Trophoblast cell (in vitro differentiated cells and primary cell): ENCODE measurements around the gene CALB2.
A peak's percentile ranks its signal among the peaks of the same experiment; 100 is the strongest.

Experiments used
- DNase-seq, 2 donors: peaks; one replicate each; pipeline ENCODE4 v3.0.0-alpha.2; 2016
- H2AFZ ChIP-seq: 2 replicates; pipeline ENCODE4 v1.6.1; 2013; ENCODE audit warnings: low read length, moderate library complexity, mild to moderate bottlenecking; ENCODE audit not compliant: insufficient read depth, poor library complexity
- H2AK5ac ChIP-seq: 2 replicates; pipeline ENCODE4 v1.6.1; 2013; ENCODE audit warnings: mild to moderate bottlenecking, low read length
- H2BK120ac ChIP-seq: 2 replicates; pipeline ENCODE4 v1.6.1; 2013; ENCODE audit warnings: low read length, mild to moderate bottlenecking, moderate library complexity; ENCODE audit not compliant: insufficient read depth, poor library complexity
- H2BK12ac ChIP-seq: 2 replicates; pipeline ENCODE4 v1.6.1; 2013; ENCODE audit warnings: mild to moderate bottlenecking, low read length, moderate library complexity
- H2BK5ac ChIP-seq: 2 replicates; pipeline ENCODE4 v1.6.1; 2013; ENCODE audit warnings: low read length, low read depth, moderate library complexity, mild to moderate bottlenecking; ENCODE audit not compliant: poor library complexity
- H3K14ac ChIP-seq: 2 replicates; pipeline ENCODE4 v1.6.1; 2013; ENCODE audit warnings: mild to moderate bottlenecking, low read length
- H3K18ac ChIP-seq: 2 replicates; pipeline ENCODE4 v1.6.1; 2013; ENCODE audit warnings: mild to moderate bottlenecking, low read length
- H3K23ac ChIP-seq: 2 replicates; pipeline ENCODE4 v1.6.1; 2013; ENCODE audit warnings: low read length
- H3K27ac ChIP-seq: 2 replicates; pipeline ENCODE4 v1.5.1; 2013; ENCODE audit warnings: low read depth, mild to moderate bottlenecking, inconsistent platforms, low read length, moderate library complexity
- H3K27me3 ChIP-seq: 2 replicates; pipeline ENCODE4 v1.6.1; 2013; ENCODE audit warnings: inconsistent platforms, mild to moderate bottlenecking, low read length, moderate library complexity; ENCODE audit not compliant: insufficient read depth
- H3K36me3 ChIP-seq, 2 experiments: 1 replicate in 1 of 2; 2 replicates in 1 of 2; pipeline ENCODE4 v1.6.1; 2013; ENCODE audit warnings: low read length in 2 of 2, mild to moderate bottlenecking in 2 of 2, moderate library complexity in 1 of 2; ENCODE audit not compliant: insufficient read depth in 2 of 2, control insufficient read depth in 1 of 2
- H3K4ac ChIP-seq: 2 replicates; pipeline ENCODE4 v1.6.1; 2013; ENCODE audit warnings: low read depth, mild to moderate bottlenecking, low read length, moderate library complexity
- H3K4me1 ChIP-seq, 2 experiments: 1 replicate in 1 of 2; 2 replicates in 1 of 2; pipeline ENCODE4 v1.6.1; 2013; ENCODE audit warnings: low read length in 2 of 2, mild to moderate bottlenecking in 2 of 2, moderate library complexity in 1 of 2; ENCODE audit not compliant: insufficient read depth in 2 of 2, control insufficient read depth in 1 of 2
- H3K4me2 ChIP-seq: 2 replicates; pipeline ENCODE4 v1.6.1; 2013; ENCODE audit warnings: inconsistent platforms, mild to moderate bottlenecking, low read length, moderate library complexity
- H3K4me3 ChIP-seq: 2 replicates; pipeline ENCODE4 v1.5.1; 2013; ENCODE audit warnings: mild to moderate bottlenecking, low read depth, low read length, inconsistent platforms
- H3K79me1 ChIP-seq: one replicate; pipeline ENCODE4 v1.6.1; 2013; ENCODE audit warnings: low read length
- H3K79me2 ChIP-seq: 2 replicates; pipeline ENCODE4 v1.6.1; 2013; ENCODE audit warnings: low read length, mild to moderate bottlenecking; ENCODE audit not compliant: control insufficient read depth, insufficient read depth, poor library complexity
- H3K9ac ChIP-seq: 2 replicates; pipeline ENCODE4 v1.6.1; 2013; ENCODE audit warnings: mild to moderate bottlenecking, low read length
- H3K9me3 ChIP-seq: 2 replicates; pipeline ENCODE4 v1.6.1; 2013; ENCODE audit warnings: low read depth, mild to moderate bottlenecking, control low read depth, inconsistent platforms, low read length; ENCODE audit not compliant: insufficient read depth
- H4K12ac ChIP-seq: 2 replicates; pipeline ENCODE4 v1.6.1; 2013; ENCODE audit warnings: low read depth, mild to moderate bottlenecking, low read length, moderate library complexity
- H4K8ac ChIP-seq: 2 replicates; pipeline ENCODE4 v1.6.1; 2013; ENCODE audit warnings: low read depth, mild to moderate bottlenecking, low read length, moderate library complexity
- H4K91ac ChIP-seq: one replicate; pipeline ENCODE4 v1.6.1; 2013; ENCODE audit warnings: low read depth, mild to moderate bottlenecking, low read length, moderate library complexity
- WGBS: extraction: QIAGEN DNeasy Blood & Tissue Kit; methylation state at CpG from one replicate; pipeline ENCODE4 v1.1.7; 2013; ENCODE audit warnings: missing lambda C conversion rate; ENCODE audit not compliant: insufficient read length, insufficient coverage; ENCODE audit errors: extremely low coverage; 5-methylcytosine and 5-hydroxymethylcytosine counted together

Gene CALB2

GRCh38 chr16:71341881-71342280 lies 16.6 kb upstream of the CALB2 start:
- WGBS: no CpG with 5 or more reads among the region's 5 CpGs
- no peak overlapping the region for H4K91ac ChIP-seq
- no peak overlapping the region for H2BK5ac ChIP-seq
- H2BK120ac ChIP-seq: no peak overlapping the region
- H4K8ac ChIP-seq: no peak overlapping the region
- H3K9me3 ChIP-seq: peaks cover 4% of the 10 kb centered on the region
- no peak overlapping the region for H3K18ac ChIP-seq
- H3K27ac ChIP-seq: no peak overlapping the region
- H3K4ac ChIP-seq: no peak overlapping the region
- H4K12ac ChIP-seq: no peak overlapping the region
- no peak overlapping the region for H3K23ac ChIP-seq
- no peak for DNase-seq
- no peak overlapping the region for H3K14ac ChIP-seq
- H2BK12ac ChIP-seq: no peak overlapping the region
- H3K4me3 ChIP-seq: no peak overlapping the region
- H3K27me3 ChIP-seq: no peaks in the 10 kb centered on the region
- H3K4me1 ChIP-seq: peaks cover 0 to 2% of the 10 kb centered on the region in 2 experiments
- H3K79me1 ChIP-seq: no peaks in the 10 kb centered on the region
- H2AFZ ChIP-seq: no peak overlapping the region
- H3K79me2 ChIP-seq: no peaks in the 10 kb centered on the region
- no peak overlapping the region for H2AK5ac ChIP-seq
- H3K36me3 ChIP-seq: no peaks in the 10 kb centered on the region
- H3K9ac ChIP-seq: no peak overlapping the region
- H3K4me2 ChIP-seq: no peak overlapping the region

DNA sequence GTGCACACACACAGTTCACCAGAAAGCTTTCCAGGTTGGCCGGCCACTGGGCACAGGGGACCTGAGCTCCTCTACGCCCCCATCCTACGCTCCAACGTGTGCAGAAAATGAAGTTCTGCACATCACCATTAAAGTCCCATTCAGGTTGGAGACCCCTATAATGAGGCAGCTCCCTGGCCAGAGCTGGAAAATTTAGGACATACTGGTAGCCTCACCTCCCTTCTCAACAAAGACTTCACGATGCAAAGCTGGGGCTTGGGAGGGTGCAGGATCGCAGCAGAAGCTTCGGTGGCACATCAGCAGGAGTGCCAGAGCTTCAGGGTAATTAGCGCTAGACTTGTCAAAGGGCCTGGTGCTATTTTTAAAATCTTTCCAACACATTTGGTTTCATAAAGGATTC lies 15.4 kb upstream of the CALB2 start:
- Histone ChIP-seq H3K14ac (no peak overlapping the region), H3K36me3 (no peaks in the 10 kb centered on the region), H2BK120ac (no peak overlapping the region), H3K4me2 (no peak overlapping the region), H2BK12ac (no peak overlapping the region), H3K4me1 (peaks cover 0 to 2% of the 10 kb centered on the region in 2 experiments), H4K8ac (no peak overlapping the region), H3K4ac (no peak overlapping the region), H3K79me2 (no peaks in the 10 kb centered on the region), H3K23ac (no peak overlapping the region), H3K27ac (no peak overlapping the region), H3K4me3 (no peak overlapping the region), H4K91ac (no peak overlapping the region), H3K79me1 (no peaks in the 10 kb centered on the region), H2AFZ (no peak overlapping the region), H3K18ac (no peak overlapping the region), H3K9me3 (peaks cover 4% of the 10 kb centered on the region), H2AK5ac (no peak overlapping the region), H3K27me3 (no peaks in the 10 kb centered on the region), H2BK5ac (no peak overlapping the region), H3K9ac (no peak overlapping the region), H4K12ac (no peak overlapping the region)
- no peak for DNase-seq
- no CpG with 5 or more reads among the region's 8 CpGs for WGBS

DNA sequence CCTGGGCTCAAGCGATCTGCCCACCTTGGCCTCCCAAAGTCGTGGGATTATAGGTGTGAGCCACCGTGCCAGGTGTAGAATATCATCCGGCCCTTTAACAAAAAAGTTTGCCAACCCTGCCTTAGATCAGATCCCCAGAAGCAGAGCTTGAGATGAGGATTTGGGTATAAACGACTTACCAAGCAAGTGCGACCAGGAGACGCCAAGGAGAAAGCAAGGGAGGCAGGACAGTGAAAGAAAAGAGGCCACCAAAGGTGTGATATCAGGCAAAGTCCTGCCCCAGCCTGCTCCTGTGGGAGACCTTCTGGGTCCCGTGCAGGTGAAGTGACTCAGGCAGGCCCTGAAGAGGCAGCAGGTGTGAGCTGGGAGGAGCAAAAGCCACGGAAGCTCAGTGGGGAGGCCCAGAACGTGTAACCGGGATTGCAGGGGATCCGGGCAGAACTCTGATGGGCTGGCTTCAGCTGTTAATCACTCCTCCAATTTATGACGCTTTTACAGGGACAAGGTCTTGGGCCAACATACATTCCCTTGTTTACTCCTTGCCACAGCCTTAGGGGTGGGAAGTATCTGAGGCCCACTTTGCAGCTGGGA lies 14.1 kb upstream of the CALB2 start:
- Histone ChIP-seq H2BK5ac (no peak overlapping the region), H3K4me1 (peaks cover 0 to 2% of the 10 kb centered on the region in 2 experiments), H3K14ac (no peak overlapping the region), H3K9me3 (peaks cover 7% of the 10 kb centered on the region), H4K8ac (no peak overlapping the region), H3K27me3 (no peaks in the 10 kb centered on the region), H3K9ac (no peak overlapping the region), H4K91ac (no peak overlapping the region), H3K4me3 (no peak overlapping the region), H3K18ac (no peak overlapping the region), H3K27ac (no peak overlapping the region), H2AFZ (no peak overlapping the region), H2BK12ac (no peak overlapping the region), H3K23ac (no peak overlapping the region), H2BK120ac (no peak overlapping the region), H3K4me2 (no peak overlapping the region), H3K36me3 (no peaks in the 10 kb centered on the region), H4K12ac (no peak overlapping the region), H2AK5ac (no peak overlapping the region), H3K4ac (no peak overlapping the region), H3K79me2 (no peaks in the 10 kb centered on the region), H3K79me1 (no peaks in the 10 kb centered on the region)
- no peak for DNase-seq
- WGBS: no CpG with 5 or more reads among the region's 13 CpGs

GRCh38 chr16:71345031-71345430 lies 13.5 kb upstream of the CALB2 start:
- H3K36me3 ChIP-seq: no peaks in the 10 kb centered on the region
- no peak overlapping the region for H4K8ac ChIP-seq
- H2BK5ac ChIP-seq: no peak overlapping the region
- H3K4me3 ChIP-seq: peak overlapping the region; percentile 15
- H3K18ac ChIP-seq: no peak overlapping the region
- H4K12ac ChIP-seq: no peak overlapping the region
- no peak overlapping the region for H4K91ac ChIP-seq
- no peaks in the 10 kb centered on the region for H3K27me3 ChIP-seq
- H3K9ac ChIP-seq: no peak overlapping the region
- no CpG with 5 or more reads among the region's 10 CpGs for WGBS
- DNase-seq: no peak
- no peak overlapping the region for H2AFZ ChIP-seq
- no peaks in the 10 kb centered on the region for H3K4me1 ChIP-seq
- no peak overlapping the region for H2AK5ac ChIP-seq
- no peak overlapping the region for H3K14ac ChIP-seq
- no peak overlapping the region for H2BK120ac ChIP-seq
- no peak overlapping the region for H3K4me2 ChIP-seq
- H3K4ac ChIP-seq: no peak overlapping the region
- no peak overlapping the region for H3K23ac ChIP-seq
- H3K79me1 ChIP-seq: no peaks in the 10 kb centered on the region
- H3K27ac ChIP-seq: no peak overlapping the region
- H2BK12ac ChIP-seq: no peak overlapping the region
- peaks cover 7% of the 10 kb centered on the region for H3K9me3 ChIP-seq
- no peaks in the 10 kb centered on the region for H3K79me2 ChIP-seq
